Daoy (cell line): Measurements from ENCODE around the gene TAB2. TPM values are rescaled to one million over a fixed set of nuclear protein-coding genes. Genes with fewer than 3 reads are reported as not detected.

Experiments used
- DNase-seq: peaks from one replicate; pipeline ENCODE4 v3.0.0-alpha.2; 2015; ENCODE audit warnings: low read depth
- total RNA-seq: library from RNA; depleted of rRNA; stranded (reverse); fragments of >200 nt; shearing (Covaris generic); gene quantifications from 2 replicates; pipeline ENCODE4 v1.2.3, GENCODE V29; 2014; rRNA removed

Gene TAB2
- total RNA-seq, result 29.2 and 31.5 TPM in 2 replicates

GRCh38 chr6:149317644-149318571 is at the start of gene TAB2:
Gene TAB2 (plus strand): TSS chr6:149317712. CDS start chr6:149369998, 52,286 bp downstream.
- DNase-seq, result peak; percentile 68

GRCh38 chr6:149268146-149268545 is 49.4 kb upstream of the TAB2 start:
- DNase-seq, result no peak

- DNase-seq, result peak; percentile 35
Observed at GRCh38 chr6:149268768-149269167, 48.7 kb upstream of the TAB2 start.

GRCh38 chr6:149270616-149271015 is 46.9 kb upstream of the TAB2 start:
- DNase-seq, result no peak

GRCh38 chr6:149271348-149272340 is 45.9 kb upstream of the TAB2 start:
- no peak for DNase-seq

GRCh38 chr6:149273318-149273717 is 44.2 kb upstream of the TAB2 start:
- DNase-seq, result no peak

GRCh38 chr6:149275621-149276020 is 41.9 kb upstream of the TAB2 start:
- DNase-seq, result no peak

- DNase-seq, result no peak
Observed at GRCh38 chr6:149277621-149278020, 39.9 kb upstream of the TAB2 start.

GRCh38 chr6:149278997-149279396 is 38.5 kb upstream of the TAB2 start:
- no peak for DNase-seq

- no peak for DNase-seq
Observed at GRCh38 chr6:149284904-149285303, 32.6 kb upstream of the TAB2 start.

GRCh38 chr6:149285626-149286025 is 31.9 kb upstream of the TAB2 start:
- no peak for DNase-seq

- DNase-seq, result no peak
Observed at GRCh38 chr6:149286905-149287304, 30.6 kb upstream of the TAB2 start.

GRCh38 chr6:149289192-149289781 is 28.2 kb upstream of the TAB2 start:
- DNase-seq, result no peak

GRCh38 chr6:149289966-149290365 is 27.5 kb upstream of the TAB2 start:
- no peak for DNase-seq

- no peak for DNase-seq
Observed at GRCh38 chr6:149293244-149293643, 24.3 kb upstream of the TAB2 start.

GRCh38 chr6:149300563-149300962 is 16.9 kb upstream of the TAB2 start:
- no peak for DNase-seq

- no peak for DNase-seq
Observed at GRCh38 chr6:149302723-149303122, 14.8 kb upstream of the TAB2 start.

GRCh38 chr6:149303468-149303867 is 14.0 kb upstream of the TAB2 start:
- DNase-seq, result no peak

GRCh38 chr6:149305372-149305771 is 12.1 kb upstream of the TAB2 start:
- no peak for DNase-seq

GRCh38 chr6:149306967-149307366 is 10.5 kb upstream of the TAB2 start:
- DNase-seq, result peak; percentile 41

- DNase-seq, result no peak
Observed at GRCh38 chr6:149311293-149311692, 6.2 kb upstream of the TAB2 start.

GRCh38 chr6:149311766-149312165 is 5.7 kb upstream of the TAB2 start:
- no peak for DNase-seq
